HG03575 (cell line): ENCODE measurements around the gene IDH2.
"Not testable (repeated sequence)": the region's sequence is repeated elsewhere in the genome, so short reads cannot be mapped to it uniquely, and the experiment has no call there.

Source experiments
- ATAC-seq: cut with Tn5 transposase; IDR thresholded peaks from one replicate; pipeline ENCODE4 v1.9.1; 2021; ENCODE audit not compliant: unreplicated experiment, insufficient number of reproducible peaks, low FRiP score; ENCODE audit errors: extremely low read depth

The IDH2 gene

GRCh38 chr15:90101969-90102890 lies at the start of gene IDH2:
Gene IDH2 (minus strand): TSS chr15:90102468. CDS start chr15:90102390, 78 bp downstream.
- ATAC-seq = no peak

- not testable (repeated sequence) for ATAC-seq
Measured at GRCh38 chr15:90150551-90150950, 48.3 kb upstream of the IDH2 start.

GRCh38 chr15:90149609-90150340 lies 47.5 kb upstream of the IDH2 start:
- ATAC-seq = no peak

- ATAC-seq = not testable (repeated sequence)
Measured at GRCh38 chr15:90146198-90146761, 44.0 kb upstream of the IDH2 start.

- ATAC-seq = no peak
Measured at GRCh38 chr15:90145761-90146160, 43.5 kb upstream of the IDH2 start.

- ATAC-seq = no peak
Measured at GRCh38 chr15:90145259-90145658, 43.0 kb upstream of the IDH2 start.

- ATAC-seq = no peak
Measured at GRCh38 chr15:90143166-90143655, 40.9 kb upstream of the IDH2 start.

- no peak for ATAC-seq
Measured at GRCh38 chr15:90142216-90143165, 40.2 kb upstream of the IDH2 start.

GRCh38 chr15:90141646-90142045 lies 39.4 kb upstream of the IDH2 start:
- ATAC-seq = no peak

GRCh38 chr15:90139549-90139948 lies 37.3 kb upstream of the IDH2 start:
- ATAC-seq = not testable (repeated sequence)

- ATAC-seq = no peak
Measured at GRCh38 chr15:90138071-90138833, 36.0 kb upstream of the IDH2 start.

- ATAC-seq = no peak
Measured at GRCh38 chr15:90132437-90132836, 30.2 kb upstream of the IDH2 start.

- ATAC-seq = no peak
Measured at GRCh38 chr15:90131848-90132247, 29.6 kb upstream of the IDH2 start.

GRCh38 chr15:90130291-90130690 lies 28.0 kb upstream of the IDH2 start:
- ATAC-seq = no peak

GRCh38 chr15:90126596-90127435 lies 24.5 kb upstream of the IDH2 start:
- no peak for ATAC-seq

GRCh38 chr15:90126022-90126421 lies 23.8 kb upstream of the IDH2 start:
- no peak for ATAC-seq

GRCh38 chr15:90124507-90124906 lies 22.2 kb upstream of the IDH2 start:
- no peak for ATAC-seq
